SH-SY5Y (cell line): Measurements from ENCODE around the gene CA10.

Experiments used
- GATA2 ChIP-seq: IDR thresholded peaks from 2 replicates; pipeline ENCODE4 v1.6.1; 2011; ENCODE audit warnings: mild to moderate bottlenecking, low read depth, low read length
- GATA3 ChIP-seq: IDR thresholded peaks from 2 replicates; pipeline ENCODE4 v1.6.1; 2011; ENCODE audit warnings: low read depth, mild to moderate bottlenecking, low read length, moderate library complexity

The CA10 gene

DNA sequence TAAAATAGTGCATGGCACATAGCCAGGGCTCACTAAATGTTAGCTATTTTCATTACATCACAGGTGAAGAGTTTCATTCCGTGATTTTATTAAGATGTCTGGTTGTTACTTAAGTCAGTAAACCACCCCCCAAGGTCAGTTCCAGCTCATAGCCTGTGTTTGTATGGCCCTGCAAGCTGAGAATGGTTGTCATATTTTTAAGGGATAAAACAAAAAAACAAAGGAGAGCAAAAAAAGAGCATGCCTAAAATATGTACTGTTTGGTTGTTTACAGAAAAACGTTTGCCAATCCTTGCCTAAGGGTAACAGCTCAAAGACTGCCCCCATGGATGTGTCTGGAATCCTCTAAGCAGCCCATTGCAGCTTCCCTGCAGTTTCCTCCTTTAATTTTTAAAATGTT is 329.6 kb downstream of the CA10 start:
- TF ChIP-seq GATA2, result no peak
- no peak for TF ChIP-seq GATA3

DNA sequence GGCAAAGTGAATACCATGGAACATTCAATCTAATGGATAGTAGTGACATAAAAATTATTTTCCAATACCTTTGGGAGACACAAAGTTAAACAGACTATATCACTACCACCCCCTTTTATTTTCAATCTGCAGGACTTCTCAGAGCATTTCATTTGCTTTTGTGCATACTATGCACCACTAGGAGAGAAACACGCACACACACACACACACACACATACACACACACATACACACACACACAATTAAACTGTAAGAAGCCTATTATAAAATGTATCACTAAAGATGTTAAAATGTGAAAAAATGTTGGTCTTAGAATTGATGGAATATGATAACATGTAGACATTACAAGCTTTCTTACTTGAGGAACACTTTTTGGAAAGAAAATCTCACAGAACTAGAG is 331.4 kb downstream of the CA10 start:
- TF ChIP-seq GATA2, result no peak
- no peak for TF ChIP-seq GATA3

DNA sequence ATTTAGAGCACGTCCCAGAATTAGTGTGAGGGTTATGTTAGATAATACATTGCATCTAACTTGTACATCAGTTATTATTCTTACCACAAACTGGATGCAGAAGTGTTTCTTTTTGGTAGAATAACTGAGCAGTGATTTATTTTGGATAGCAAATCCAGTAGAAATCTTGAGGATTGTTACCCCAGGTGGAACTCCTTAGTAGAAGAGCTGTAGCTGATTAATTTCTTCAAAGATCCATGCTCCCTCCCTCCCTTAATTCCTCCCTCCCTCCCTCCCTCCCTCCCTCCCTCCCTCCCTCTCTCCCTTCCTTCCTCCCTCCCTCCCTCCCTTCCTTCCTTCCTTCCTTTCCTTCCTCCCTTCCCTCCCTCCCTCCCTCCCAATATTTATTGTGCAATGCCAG is 337.7 kb downstream of the CA10 start:
- TF ChIP-seq GATA3, result no peak
- TF ChIP-seq GATA2, result no peak

DNA sequence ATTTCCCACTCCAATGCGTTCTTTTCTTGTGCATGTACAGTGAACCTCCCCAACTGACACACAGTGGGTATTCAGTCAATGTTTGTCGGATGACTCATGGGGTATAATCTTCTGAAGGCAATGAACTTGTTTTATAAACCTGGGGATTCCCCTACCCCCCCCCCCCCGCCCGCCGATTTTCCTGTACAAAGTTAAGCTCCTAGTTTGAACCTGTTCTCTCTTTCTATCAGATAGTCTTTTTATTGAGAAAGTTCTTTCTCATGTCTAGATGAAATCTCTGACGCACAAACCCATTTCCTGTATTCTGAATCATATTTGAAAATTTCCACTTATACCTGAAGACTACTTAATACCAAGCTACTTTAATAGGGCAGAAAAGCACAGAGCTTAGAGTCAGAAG is 338.3 kb downstream of the CA10 start:
- TF ChIP-seq GATA3, result no peak

DNA sequence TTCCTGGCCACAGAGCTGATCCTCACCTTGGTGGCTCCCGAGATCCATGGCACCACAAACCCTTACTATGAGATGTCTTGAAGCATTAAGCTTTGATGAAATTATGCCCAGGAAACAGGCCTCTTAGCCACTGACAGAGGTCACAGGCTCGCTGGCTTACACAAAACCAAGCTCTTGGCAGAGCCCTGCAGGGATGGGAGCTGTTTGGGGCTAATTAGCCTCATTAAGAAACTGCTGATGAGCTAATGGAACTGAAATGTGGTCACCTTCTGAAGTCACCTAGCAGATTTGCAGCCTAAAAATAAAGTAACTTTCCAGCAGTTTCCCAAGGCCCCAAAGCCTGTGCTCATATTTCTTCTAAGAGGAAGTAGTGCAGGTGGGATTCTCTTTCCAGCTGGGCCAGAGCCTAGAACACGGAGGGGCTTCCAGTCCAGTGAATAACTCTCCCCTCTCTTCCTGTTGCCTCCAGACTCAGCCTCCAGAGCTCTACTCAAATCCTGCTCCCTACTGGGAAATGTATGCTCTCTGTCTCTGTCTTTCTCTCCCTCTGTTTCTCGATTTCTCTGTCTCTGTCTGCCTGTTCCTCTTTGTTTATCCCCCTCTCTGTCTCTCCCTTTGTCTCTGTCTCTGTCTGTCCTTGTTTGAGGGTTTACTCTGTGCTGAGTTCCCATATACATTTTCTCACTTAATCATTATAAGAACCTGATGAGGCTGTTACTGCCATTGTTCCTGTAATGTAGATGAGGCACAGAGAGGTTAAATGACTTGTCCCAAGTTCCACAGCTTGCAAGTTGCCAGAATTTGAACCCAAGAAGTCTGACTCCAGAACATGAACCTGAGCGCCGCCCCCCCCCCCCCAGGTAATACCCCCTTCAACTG is 338.9 kb downstream of the CA10 start:
- TF ChIP-seq GATA3 (no peak), GATA2 (no peak)

DNA sequence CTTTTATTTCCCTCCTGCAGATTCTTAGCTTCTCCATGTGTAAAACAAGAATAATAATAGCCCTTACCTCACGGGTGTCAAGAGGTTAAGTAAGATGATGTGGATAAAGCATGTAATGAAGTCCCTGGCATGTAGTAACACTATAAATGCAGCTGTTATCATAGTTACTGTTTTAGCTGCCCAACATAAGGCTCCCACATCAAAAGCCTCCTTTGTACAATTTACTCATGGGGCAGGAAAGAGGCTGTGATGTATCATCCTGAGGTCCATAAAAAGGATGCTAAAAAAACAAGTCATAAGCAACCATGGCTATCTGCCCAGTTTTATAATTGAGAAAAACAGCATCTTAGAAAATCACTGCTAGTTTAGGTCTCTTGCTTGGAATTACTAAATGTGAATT is 339.7 kb downstream of the CA10 start:
- no peak for TF ChIP-seq GATA2
- TF ChIP-seq GATA3, result no peak

DNA sequence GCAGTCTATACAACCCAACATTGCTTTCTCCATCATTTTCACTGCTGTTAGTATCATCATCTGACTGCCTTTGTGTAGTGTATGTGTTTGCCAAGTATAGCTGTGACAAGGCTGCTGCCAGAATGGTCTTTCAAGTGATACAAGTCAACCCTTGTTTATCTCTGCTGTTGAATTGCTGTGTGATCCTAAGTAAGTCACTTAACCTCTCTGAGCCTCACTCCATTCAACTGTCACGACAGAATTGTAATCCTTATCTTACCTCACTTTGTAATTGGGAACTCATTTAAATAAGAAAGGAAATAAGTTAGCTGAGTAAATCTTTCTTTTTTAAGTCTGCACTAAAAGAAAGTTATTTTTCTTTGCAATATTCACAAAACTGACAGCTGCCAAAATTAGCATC is 340.6 kb downstream of the CA10 start:
- TF ChIP-seq GATA2, result no peak
- TF ChIP-seq GATA3, result no peak

DNA sequence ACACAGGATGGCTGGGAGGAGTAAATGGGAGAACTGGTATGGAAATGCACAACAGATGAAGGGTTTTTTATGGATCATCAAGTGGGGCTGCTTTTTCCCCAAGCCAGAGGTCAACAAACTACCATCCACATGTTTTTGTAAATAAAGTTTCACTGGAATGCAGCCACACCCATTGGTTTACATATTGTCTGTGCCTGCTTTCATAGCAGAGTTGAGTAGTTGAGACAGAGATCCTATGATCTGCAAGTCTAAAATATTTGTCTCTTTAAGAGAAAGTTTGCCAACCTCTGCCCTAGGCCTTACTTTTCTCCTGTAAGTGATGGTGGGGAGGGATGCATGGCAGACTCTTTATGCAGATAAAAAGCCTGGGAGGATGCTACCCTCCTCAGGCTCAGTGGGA is 341.4 kb downstream of the CA10 start:
- no peak for TF ChIP-seq GATA2
- no peak for TF ChIP-seq GATA3

DNA sequence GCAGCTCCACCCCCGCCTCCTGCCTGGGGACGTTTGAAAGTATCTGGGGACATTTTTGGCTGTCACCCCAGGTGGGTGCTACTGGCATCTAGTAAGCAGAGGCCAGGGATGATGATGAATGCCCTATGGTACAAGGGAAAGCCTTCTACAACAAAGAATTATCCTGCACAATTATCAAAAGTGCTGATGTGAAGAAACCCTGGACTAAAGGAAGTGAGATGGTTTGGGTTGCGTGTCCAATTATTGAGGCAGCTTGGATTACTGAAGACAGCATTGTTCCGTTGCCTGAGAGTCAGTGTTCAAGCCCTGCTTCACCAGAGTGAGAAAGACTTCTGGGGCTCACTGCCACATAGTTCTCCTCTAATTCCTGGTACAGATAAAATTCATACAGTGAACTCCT is 343.4 kb downstream of the CA10 start:
- TF ChIP-seq GATA2, result no peak
- TF ChIP-seq GATA3, result no peak

DNA sequence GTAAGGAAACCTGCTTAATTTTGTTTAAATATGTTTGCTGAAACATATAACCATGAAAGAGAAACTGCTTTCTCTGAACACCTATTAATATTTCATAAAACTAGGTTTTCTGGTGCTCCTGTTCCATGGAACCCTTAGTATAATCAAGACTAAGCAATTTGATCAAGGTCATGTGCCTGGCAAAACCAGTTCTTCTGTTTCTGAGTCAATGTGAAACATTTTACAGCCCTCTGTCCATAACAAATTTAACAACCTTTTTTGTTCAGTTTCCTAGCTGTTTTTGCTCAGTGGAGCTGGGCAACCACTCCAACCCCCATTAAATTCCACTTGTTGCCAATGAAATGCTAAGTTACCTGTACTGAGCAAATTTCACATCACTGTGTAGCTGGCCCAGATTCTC is 344.0 kb downstream of the CA10 start:
- TF ChIP-seq GATA3, result no peak
- no peak for TF ChIP-seq GATA2

DNA sequence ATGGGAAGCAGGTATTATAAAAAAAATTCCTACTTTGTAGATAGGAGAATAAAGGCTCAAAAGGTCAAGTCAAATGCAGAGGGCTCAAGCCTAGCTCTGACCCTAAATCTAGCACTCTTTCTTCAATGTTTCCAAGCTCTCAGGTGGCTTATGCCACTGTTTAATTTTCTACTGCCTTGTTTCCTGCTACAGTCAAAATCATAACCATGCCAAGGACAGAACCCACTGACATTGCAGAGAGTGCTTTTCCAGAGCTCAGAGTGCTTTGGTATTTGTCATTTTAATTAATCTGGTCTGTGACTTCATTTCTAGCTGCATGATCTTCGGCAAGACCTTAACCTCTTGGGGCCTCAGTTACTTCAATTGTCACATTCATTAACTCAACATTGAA is 344.7 kb downstream of the CA10 start:
- TF ChIP-seq GATA2, result no peak
- no peak for TF ChIP-seq GATA3

DNA sequence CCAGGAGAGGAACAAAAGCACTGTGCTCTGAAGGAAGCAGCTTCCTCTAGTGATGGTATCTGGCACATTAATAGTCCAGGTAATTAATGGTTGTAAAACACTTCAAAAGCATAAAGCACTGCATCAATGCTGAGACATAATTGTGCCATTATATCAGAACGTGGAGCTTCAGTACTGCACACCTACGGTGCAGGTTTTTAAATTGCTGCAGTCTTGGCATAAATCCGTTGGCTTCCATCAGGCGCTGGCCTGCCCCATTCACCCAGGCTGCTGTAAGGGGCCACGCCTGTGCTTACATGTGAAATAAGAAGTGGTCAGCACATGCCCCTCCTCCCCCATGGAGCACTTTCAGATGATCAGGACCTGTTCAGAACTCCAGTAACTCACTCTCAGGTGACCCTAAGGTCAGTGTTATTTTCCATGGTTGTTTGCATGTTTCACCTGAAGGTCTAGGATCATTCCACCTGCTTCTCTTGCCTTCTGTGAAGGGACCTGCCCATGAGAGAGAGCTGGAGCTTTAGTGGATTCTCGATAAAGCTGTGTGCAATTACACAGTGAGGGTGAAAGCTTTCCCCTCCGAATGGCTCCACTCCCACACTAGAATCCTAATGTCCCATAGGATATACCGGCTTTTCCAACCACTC is 345.3 kb downstream of the CA10 start:
- TF ChIP-seq GATA2 (no peak), GATA3 (no peak)

DNA sequence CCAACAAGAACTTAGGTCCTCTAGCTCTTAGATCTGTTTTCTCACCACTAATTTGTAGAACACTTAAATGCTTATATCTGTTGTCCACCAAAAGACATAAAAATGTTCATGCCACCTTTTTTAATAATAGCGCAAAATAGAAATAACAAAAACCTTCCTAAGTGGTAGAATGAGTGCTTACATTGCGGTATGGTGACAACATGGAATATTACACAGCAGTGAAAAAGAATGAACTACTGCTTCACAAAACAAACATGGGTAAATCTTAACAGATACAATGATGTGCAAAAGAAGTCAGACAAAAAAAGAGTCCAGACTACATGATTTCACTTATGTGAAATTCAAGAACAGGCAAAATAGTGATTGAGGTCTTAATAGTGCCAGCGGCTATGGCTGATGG is 351.1 kb downstream of the CA10 start:
- TF ChIP-seq GATA2, result no peak
- TF ChIP-seq GATA3, result no peak

DNA sequence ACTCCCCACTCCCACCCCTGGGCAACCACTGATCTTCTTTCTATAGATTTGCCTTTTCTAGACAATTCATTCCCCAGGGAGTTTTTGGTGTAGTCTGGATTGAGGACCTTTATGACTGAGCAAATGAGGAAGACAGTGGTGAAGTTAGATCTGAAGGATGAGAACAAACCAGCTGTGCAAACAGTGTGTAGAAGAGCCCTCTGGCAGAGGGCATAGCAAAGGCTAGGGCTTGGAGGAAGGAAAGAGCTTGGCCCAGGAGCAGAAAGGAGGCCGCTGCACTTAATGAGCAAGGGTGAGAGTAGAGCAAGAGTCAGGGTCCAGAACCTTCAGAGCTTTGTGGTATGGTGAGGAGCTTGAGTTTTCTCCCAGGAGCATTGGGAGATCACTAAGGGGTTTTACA is 352.7 kb downstream of the CA10 start:
- no peak for TF ChIP-seq GATA2
- TF ChIP-seq GATA3, result no peak

DNA sequence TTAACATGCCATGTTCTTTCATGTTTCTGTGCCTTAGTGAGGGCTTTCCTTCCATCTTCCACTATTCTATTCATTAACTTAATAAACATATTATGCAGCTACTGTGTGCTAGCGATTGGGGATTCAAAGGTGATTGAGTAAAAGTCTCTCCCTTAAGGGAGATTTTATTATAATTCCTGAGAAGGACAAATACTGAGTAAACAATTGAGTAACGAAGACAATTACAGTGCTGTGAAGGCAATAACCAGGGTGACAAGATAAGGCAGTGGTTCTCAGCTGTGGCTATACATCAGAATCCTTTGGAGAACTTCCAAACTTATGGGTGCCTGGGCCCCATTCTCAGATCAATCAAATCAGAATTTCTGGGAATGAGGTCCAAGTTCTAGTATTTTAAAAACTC is 353.3 kb downstream of the CA10 start:
- no peak for TF ChIP-seq GATA2
- no peak for TF ChIP-seq GATA3

DNA sequence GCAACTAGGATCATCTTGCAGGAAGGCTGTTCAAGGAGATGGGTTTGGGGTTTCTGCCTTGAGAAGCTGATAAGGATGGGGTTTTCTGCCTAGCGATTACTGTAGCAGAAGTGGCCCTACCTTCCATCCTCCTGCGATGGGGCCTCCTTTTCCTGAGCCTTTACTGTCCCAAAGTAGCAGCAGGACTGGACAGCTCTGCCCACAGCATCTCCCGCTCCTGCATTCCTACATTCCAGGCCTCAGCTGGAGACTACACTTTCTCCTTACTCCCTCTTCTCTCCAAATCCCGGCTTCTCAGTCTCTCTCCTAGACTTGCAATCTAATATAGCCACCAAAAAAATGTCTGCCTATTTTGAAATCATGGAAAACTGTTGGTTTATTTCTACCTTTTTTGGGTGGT is 355.4 kb downstream of the CA10 start:
- TF ChIP-seq GATA2 (no peak), GATA3 (no peak)

DNA sequence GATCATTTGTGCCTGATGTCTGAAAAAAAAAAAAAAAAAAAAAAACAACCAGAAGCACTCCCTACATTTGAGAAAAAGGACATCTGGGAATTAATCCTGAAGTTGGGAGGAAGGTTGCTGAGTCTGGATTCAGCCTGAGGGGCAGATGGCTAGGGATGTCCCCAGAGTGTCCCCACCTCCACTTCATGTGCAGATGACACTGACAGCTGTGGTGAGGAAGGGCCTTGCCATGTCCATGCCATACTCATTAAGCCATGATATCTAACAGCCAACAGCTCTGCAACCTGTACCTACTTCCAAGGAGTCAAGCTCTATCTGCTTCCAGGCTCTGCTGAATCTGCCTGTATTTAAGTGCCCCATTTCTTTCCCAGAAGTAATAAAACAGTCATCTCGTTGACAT is 356.0 kb downstream of the CA10 start:
- TF ChIP-seq GATA2, result no peak
- TF ChIP-seq GATA3, result no peak

DNA sequence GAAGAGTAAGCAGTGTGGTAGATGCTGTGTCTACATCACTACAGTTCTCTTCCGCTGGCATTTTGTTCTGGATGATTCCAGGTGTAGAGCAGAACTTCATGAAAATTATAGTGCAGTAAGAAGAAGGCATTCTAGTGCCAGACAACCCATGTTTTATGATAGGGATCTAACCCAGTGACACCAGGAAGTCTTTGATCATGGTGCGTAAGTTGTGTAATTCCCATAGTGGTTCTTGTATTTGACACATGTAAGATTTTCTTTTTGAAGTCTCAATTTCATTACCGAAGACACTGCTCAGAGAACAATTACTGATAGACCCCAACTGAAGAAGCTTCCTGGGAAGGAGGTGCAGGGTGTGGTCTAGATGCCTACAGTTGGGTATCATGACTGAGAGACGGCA is 356.9 kb downstream of the CA10 start:
- no peak for TF ChIP-seq GATA3
- TF ChIP-seq GATA2, result no peak
